ENCODE data around the gene SLC35F2.

SLC35F2 gene

DNA sequence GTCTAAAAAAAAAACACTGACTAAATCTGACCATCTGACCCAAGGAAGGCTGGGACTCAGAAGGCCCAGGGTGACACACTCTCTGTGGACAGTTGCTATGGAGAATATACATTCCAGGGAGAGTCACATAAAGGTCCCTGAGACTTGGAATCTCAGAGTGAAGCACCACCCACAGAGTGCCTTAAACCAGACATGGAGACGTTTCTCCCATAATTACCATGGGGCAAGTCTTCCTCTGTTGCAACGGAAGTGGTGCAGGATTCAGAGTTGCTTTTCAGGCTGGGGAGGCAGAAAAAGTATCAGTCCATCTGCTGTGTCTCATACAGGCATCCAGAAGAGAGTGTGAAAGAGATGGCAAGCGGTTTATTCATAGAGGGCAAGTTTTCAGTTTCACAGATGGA, 88.0 kb downstream of the SLC35F2 start:
- TF ChIP-seq TAF1 (IDR thresholded peaks at IDR 0.05; ENCODE audit: borderline replicate concordance, insufficient read depth, low read length) (no peak), SIN3A (IDR thresholded peaks at IDR 0.05; ENCODE audit: borderline replicate concordance, insufficient read depth, low read length) (no peak), FOXP2 (optimal IDR thresholded peaks at IDR 0.05; ENCODE audit: borderline replicate concordance, extremely low read depth, extremely low read length, insufficient read depth) (no peak), POLR2AphosphoS5 (IDR thresholded peaks at IDR 0.05; ENCODE audit: low read depth, low read length) (no peak)
- TF ChIP-seq, protein P1, sequence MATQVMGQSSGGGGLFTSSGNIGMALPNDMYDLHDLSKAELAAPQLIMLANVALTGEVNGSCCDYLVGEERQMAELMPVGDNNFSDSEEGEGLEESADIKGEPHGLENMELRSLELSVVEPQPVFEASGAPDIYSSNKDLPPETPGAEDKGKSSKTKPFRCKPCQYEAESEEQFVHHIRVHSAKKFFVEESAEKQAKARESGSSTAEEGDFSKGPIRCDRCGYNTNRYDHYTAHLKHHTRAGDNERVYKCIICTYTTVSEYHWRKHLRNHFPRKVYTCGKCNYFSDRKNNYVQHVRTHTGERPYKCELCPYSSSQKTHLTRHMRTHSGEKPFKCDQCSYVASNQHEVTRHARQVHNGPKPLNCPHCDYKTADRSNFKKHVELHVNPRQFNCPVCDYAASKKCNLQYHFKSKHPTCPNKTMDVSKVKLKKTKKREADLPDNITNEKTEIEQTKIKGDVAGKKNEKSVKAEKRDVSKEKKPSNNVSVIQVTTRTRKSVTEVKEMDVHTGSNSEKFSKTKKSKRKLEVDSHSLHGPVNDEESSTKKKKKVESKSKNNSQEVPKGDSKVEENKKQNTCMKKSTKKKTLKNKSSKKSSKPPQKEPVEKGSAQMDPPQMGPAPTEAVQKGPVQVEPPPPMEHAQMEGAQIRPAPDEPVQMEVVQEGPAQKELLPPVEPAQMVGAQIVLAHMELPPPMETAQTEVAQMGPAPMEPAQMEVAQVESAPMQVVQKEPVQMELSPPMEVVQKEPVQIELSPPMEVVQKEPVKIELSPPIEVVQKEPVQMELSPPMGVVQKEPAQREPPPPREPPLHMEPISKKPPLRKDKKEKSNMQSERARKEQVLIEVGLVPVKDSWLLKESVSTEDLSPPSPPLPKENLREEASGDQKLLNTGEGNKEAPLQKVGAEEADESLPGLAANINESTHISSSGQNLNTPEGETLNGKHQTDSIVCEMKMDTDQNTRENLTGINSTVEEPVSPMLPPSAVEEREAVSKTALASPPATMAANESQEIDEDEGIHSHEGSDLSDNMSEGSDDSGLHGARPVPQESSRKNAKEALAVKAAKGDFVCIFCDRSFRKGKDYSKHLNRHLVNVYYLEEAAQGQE (IDR thresholded peaks at IDR 0.05; ENCODE audit: insufficient read depth in 1 of 2, low read depth in 2 of 2, low read length in 2 of 2), result no peak

DNA sequence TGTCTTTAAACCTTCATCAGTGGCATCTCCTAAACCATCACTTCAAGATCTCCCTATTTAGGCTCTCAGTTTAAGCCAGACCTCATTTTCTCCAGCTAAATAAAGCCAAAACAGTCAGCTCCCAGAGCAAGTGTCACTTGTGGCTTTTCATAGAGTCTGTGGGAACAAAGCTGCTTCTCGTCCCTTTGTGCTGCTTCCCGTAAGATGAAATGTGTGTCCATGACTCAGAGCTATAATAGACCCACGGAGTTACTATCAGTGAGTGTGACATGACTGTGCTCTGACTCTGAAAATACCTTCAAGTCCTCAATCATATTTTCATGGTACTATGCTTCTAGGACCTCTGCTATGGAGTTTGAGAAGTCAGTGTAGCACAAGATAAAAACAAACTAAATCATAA, 89.4 kb downstream of the SLC35F2 start:
- no peak for TF ChIP-seq TAF1 (IDR thresholded peaks at IDR 0.05; ENCODE audit: borderline replicate concordance, insufficient read depth, low read length)
- TF ChIP-seq FOXP2 (optimal IDR thresholded peaks at IDR 0.05; ENCODE audit: borderline replicate concordance, extremely low read depth, extremely low read length, insufficient read depth), result no peak
- TF ChIP-seq POLR2AphosphoS5 (IDR thresholded peaks at IDR 0.05; ENCODE audit: low read depth, low read length), result no peak
- no peak for TF ChIP-seq SIN3A (IDR thresholded peaks at IDR 0.05; ENCODE audit: borderline replicate concordance, insufficient read depth, low read length)
- TF ChIP-seq, protein P1 (IDR thresholded peaks at IDR 0.05; ENCODE audit: insufficient read depth in 1 of 2, low read depth in 2 of 2, low read length in 2 of 2), result no peak

DNA sequence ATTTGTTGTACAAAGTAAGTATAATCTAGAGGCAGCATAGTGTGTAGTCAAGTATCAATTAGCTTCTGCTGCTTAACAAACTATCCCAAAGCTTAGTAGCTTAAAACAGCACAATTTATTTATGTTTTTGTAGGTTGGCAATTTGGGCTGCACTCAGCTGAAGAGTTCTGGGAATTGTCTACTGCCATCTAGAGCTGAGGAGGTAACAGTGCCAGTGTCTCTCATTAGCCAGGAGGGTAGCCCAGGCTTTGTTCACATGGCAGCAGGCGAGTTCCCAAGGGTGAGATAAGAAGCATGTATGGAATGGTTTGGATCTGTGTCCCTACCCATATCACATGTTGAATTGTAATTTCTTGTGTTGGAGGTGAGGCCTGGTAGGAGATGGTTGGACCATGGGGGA, 100.9 kb downstream of the SLC35F2 start:
- TF ChIP-seq, protein P1 (IDR thresholded peaks at IDR 0.05; ENCODE audit: insufficient read depth in 1 of 2, low read depth in 2 of 2, low read length in 2 of 2), result no peak
- no peak for TF ChIP-seq FOXP2 (optimal IDR thresholded peaks at IDR 0.05; ENCODE audit: borderline replicate concordance, extremely low read depth, extremely low read length, insufficient read depth)
- TF ChIP-seq TAF1 (IDR thresholded peaks at IDR 0.05; ENCODE audit: borderline replicate concordance, insufficient read depth, low read length), result no peak
- TF ChIP-seq POLR2AphosphoS5 (IDR thresholded peaks at IDR 0.05; ENCODE audit: low read depth, low read length), result no peak
- TF ChIP-seq SIN3A (IDR thresholded peaks at IDR 0.05; ENCODE audit: borderline replicate concordance, insufficient read depth, low read length), result no peak

DNA sequence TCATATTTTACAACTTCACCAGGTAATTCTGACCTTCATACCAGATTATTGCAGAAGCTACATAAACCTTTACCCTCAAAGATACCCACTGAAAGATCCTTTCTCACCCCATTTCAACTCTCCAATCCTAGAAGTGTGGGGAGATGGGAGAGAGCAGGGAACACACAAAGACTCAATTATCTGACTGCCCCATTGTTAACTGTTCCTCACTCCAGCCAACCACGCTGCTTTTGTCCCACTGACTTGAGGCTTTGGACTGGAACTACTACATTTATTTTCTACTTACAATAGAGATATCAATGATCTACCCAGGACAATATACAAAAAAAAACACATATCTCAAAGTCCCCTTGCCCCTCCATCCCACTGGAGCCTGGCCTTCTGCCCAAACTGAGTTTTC, 102.0 kb downstream of the SLC35F2 start:
- TF ChIP-seq TAF1 (IDR thresholded peaks at IDR 0.05; ENCODE audit: borderline replicate concordance, insufficient read depth, low read length) (no peak), POLR2AphosphoS5 (IDR thresholded peaks at IDR 0.05; ENCODE audit: low read depth, low read length) (no peak), FOXP2 (optimal IDR thresholded peaks at IDR 0.05; ENCODE audit: borderline replicate concordance, extremely low read depth, extremely low read length, insufficient read depth) (no peak), SIN3A (IDR thresholded peaks at IDR 0.05; ENCODE audit: borderline replicate concordance, insufficient read depth, low read length) (no peak)
- TF ChIP-seq, protein P1 (IDR thresholded peaks at IDR 0.05; ENCODE audit: insufficient read depth in 1 of 2, low read depth in 2 of 2, low read length in 2 of 2), result no peak
